BE2C (cell line): ENCODE measurements around the gene FAM234A.
"Not testable (repeated sequence)": the region's sequence is repeated elsewhere in the genome, so short reads cannot be mapped to it uniquely, and the experiment has no call there.

ENCODE experiments used
- DNase-seq: peaks from one replicate; pipeline ENCODE4 v3.0.0-alpha.2; 2020
- H3K27me3 ChIP-seq: fragments of 250-450 bp; sonication (Bioruptor Pico); 2 replicates; pipeline ENCODE4 v1.5.1; 2020; ENCODE audit warnings: mild to moderate bottlenecking
- H3K36me3 ChIP-seq: fragments of 250-450 bp; sonication (Bioruptor Pico); 2 replicates; pipeline ENCODE4 v1.5.1; 2020; ENCODE audit warnings: mild to moderate bottlenecking
- H3K4me1 ChIP-seq: fragments of 250-450 bp; sonication (Bioruptor Pico); 2 replicates; pipeline ENCODE4 v1.5.1; 2020
- H3K4me3 ChIP-seq: 2 replicates; pipeline ENCODE4 v1.5.1; 2011; ENCODE audit warnings: low read depth, low read length
- H3K9me3 ChIP-seq: fragments of 250-450 bp; sonication (Bioruptor Pico); 2 replicates; pipeline ENCODE4 v1.5.1; 2020
- TF ChIP-seq, protein P1 (sequence below): IDR thresholded peaks from 2 replicates; pipeline ENCODE4 v1.5.1; 2012; ENCODE audit warnings: mild to moderate bottlenecking, low read depth, low read length

The FAM234A gene

DNA sequence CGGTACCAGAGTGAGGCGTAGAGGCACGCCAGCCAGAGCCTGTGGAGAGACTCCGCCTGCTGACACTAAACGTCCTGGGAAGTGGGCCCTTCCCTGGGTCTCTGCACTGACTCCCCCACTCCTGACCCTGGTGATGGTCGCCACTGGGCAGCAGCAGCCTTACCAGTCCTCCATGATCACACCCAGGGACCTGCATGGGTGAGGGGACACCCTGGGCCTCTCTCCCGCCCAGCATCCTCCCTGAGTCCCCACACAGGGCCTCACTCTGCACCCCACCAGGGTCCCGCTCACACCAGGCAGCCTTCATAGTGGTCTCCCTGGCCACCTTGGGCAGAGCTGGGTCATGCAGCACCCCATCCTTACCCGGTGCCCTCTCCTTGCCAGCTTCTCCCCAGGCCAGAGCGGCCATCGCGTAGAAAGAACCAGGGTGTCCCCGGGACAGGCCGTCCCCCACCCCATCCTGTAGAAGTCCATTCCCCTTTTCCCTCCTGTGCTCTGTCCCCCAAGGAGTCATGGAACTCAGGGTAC, 30.4 kb downstream of the FAM234A start:
- Histone ChIP-seq H3K4me1 (no peaks in the 10 kb centered on the region), H3K36me3 (peaks cover 8% of the 10 kb centered on the region; the same call in 1 of the 2 replicates), H3K4me3 (no peak overlapping the region), H3K9me3 (no peaks in the 10 kb centered on the region), H3K27me3 (no peaks in the 10 kb centered on the region)
- TF ChIP-seq, protein P1, sequence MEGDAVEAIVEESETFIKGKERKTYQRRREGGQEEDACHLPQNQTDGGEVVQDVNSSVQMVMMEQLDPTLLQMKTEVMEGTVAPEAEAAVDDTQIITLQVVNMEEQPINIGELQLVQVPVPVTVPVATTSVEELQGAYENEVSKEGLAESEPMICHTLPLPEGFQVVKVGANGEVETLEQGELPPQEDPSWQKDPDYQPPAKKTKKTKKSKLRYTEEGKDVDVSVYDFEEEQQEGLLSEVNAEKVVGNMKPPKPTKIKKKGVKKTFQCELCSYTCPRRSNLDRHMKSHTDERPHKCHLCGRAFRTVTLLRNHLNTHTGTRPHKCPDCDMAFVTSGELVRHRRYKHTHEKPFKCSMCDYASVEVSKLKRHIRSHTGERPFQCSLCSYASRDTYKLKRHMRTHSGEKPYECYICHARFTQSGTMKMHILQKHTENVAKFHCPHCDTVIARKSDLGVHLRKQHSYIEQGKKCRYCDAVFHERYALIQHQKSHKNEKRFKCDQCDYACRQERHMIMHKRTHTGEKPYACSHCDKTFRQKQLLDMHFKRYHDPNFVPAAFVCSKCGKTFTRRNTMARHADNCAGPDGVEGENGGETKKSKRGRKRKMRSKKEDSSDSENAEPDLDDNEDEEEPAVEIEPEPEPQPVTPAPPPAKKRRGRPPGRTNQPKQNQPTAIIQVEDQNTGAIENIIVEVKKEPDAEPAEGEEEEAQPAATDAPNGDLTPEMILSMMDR = no peak
- no peak for DNase-seq

- H3K9me3 ChIP-seq = no peaks in the 10 kb centered on the region
- TF ChIP-seq, protein P1 = no peak
- H3K4me1 ChIP-seq = no peaks in the 10 kb centered on the region
- DNase-seq = no peak
- peaks cover 5% of the 10 kb centered on the region; the same call in 1 of the 2 replicates for H3K36me3 ChIP-seq
- no peaks in the 10 kb centered on the region for H3K27me3 ChIP-seq
- no peak overlapping the region for H3K4me3 ChIP-seq
Observed at GRCh38 chr16:265711-266110, 31.1 kb downstream of the FAM234A start.

- TF ChIP-seq, protein P1 = no peak
- Histone ChIP-seq H3K4me3 (no peak overlapping the region), H3K4me1 (no peaks in the 10 kb centered on the region), H3K9me3 (no peaks in the 10 kb centered on the region), H3K27me3 (no peaks in the 10 kb centered on the region), H3K36me3 (peaks cover 5% of the 10 kb centered on the region; the same call in 1 of the 2 replicates)
- DNase-seq = no peak
Observed at GRCh38 chr16:266258-267164, 31.9 kb downstream of the FAM234A start.

DNA sequence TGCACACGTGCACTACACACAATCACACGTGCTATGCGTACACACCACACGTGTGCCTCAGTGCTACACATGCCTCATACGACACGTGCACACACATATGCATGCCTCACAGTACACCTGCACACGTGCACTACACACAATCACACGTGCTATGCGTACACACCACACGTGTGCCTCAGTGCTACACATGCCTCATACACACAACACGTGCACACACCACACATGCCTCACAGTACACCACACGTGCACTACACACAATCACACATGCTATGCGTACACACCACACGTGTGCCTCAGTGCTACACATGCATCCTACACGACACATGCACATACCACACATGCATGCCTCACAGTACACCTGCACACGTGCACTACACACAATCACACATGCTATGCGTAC, 32.9 kb downstream of the FAM234A start:
- not testable (repeated sequence) for H3K27me3 ChIP-seq, DNase-seq, H3K36me3 ChIP-seq

DNA sequence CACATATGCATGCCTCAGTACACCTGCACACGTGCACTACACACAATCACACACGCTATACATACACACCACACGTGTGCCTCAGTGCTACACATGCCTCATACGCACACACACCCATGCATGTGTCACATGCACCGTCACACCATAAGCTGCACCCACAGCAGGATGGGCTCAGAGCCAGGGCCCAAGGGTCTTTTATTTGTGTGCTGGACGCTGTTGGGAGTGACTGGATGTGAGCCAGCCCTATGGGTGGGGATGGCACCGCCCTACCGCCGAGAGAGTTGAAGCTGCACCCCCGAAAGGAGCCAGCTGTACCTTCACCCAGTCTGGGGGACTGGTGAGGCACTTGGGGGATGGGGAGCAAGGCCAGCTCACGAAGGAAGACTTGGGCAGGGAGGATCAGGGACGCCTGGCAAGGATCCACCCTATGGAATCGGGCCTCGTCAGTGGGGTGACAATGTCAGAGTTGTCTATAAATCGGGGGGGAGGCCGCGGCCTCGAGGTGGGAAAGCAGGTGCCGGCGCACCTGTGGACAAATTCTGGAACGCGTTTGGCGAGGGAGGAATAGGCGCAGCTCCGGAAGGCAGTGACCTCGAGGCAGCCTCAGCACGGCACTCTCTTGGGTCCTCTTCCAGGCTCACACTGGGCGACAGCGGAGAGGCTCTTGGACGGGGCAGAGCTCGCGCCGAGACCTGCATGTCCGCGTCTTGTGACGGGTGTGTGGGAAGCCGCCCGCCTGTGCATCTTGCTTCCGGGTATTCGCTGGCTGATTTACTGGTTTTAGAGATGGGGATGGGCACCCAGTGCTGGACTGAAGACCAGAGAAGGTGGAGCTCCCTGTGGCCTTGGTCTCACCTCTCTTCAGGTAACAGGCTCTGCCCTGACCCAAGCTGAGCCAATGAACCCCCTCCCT, 33.8 kb downstream of the FAM234A start:
- Histone ChIP-seq H3K36me3 (peaks cover 2% of the 10 kb centered on the region; the same call in 1 of the 2 replicates), H3K4me3 (no peak overlapping the region), H3K4me1 (no peaks in the 10 kb centered on the region), H3K27me3 (no peaks in the 10 kb centered on the region), H3K9me3 (no peaks in the 10 kb centered on the region)
- TF ChIP-seq, protein P1 = no peak
- DNase-seq = peak; percentile 16

More for the DNA sequence above, 32.9 kb downstream of the FAM234A start:
- not testable (repeated sequence) for H3K4me3 ChIP-seq, H3K9me3 ChIP-seq, H3K4me1 ChIP-seq

DNA sequence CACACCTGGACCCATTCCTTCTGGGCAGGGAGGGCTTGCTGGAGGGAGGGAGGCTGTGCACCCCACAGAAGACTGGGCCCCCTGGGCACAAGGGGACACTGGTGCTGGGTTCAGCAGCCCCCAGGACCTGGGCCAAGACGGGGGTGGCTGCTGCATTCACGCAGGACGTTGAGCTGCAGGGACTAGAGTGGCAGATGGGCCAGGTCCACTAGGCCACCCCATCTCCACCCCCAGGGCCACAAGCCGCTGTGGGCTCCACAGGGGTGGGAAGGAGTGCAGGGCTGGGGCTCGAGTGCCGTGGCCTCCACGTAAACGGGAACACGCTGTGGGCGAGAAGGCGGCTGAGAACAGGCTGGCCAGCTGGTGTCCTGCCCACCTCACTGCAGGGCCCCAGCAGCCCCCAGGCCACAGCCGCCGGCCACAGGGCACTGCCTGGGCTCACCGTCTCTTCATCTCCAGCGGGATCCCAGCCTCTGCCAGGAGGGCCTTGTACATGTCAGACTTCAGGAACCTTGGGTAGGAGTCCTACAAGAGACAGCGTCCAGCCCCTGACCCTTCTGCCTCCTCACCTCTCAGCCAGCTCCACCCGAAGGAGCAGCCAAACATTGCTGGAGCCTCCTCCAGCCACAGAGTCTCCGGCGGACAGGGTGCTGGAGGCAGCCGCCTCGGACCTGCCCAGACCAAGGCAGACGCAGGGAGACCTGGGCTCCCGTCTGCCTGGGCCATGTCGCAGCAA, 34.6 kb downstream of the FAM234A start:
- TF ChIP-seq, protein P1 = no peak
- Histone ChIP-seq H3K4me3 (no peak overlapping the region), H3K4me1 (no peaks in the 10 kb centered on the region), H3K27me3 (no peaks in the 10 kb centered on the region), H3K9me3 (no peaks in the 10 kb centered on the region), H3K36me3 (peaks cover 2% of the 10 kb centered on the region; the same call in 1 of the 2 replicates)
- no peak for DNase-seq
